CD4-positive, alpha-beta T cell (primary cell): ENCODE measurements around the gene LMNTD2. TPM values are rescaled to one million over a fixed set of nuclear protein-coding genes. Genes with fewer than 3 reads are reported as not detected.

ENCODE experiments used
- ATAC-seq: fragments of 200-7000 bp; cut with Tn5 transposase; one replicate; pipeline ENCODE4 v1.10.0; 2022; ENCODE audit warnings: mild to moderate bottlenecking; ENCODE audit not compliant: poor library complexity
- CTCF ChIA-PET: fragments of 350-600 bp; sonication (Branson Sonifier 250); formaldehyde crosslinking; loops from one replicate; lab custom pipeline; 2021; ENCODE audit warnings: antibody characterized with exemption, inconsistent platforms; lab: Charles Lee
- POLR2A ChIA-PET: fragments of 350-600 bp; sonication (Branson Sonifier 250); formaldehyde crosslinking; loops from one replicate; lab custom pipeline; 2021; ENCODE audit warnings: antibody characterized with exemption, inconsistent platforms; lab: Charles Lee
- DNase-seq, 14 experiments: peaks; one replicate each; pipeline ENCODE4 v3.0.0-alpha.2; 2013 to 2020; ENCODE audit warnings: mixed read lengths in 2 of 14
- H3K27ac ChIP-seq, 2 donors: one replicate each; pipeline versions ENCODE4 v1.5.1 to v1.7.0; 2013; ENCODE audit warnings: low read length in 2 of 2, low read depth in 1 of 2, mild to moderate bottlenecking in 1 of 2
- H3K27me3 ChIP-seq, 2 experiments: 1 replicate in 1 of 2; 2 replicates in 1 of 2; pipeline versions ENCODE4 v1.6.1 to v1.7.0; 2013; ENCODE audit warnings: low read length in 2 of 2, control low read depth in 1 of 2, mild to moderate bottlenecking in 1 of 2, moderate library complexity in 1 of 2; ENCODE audit not compliant: insufficient read depth in 2 of 2, control insufficient read depth in 1 of 2
- H3K36me3 ChIP-seq: one replicate; pipeline ENCODE4 v1.6.1; 2013; ENCODE audit warnings: low read length, control low read depth; ENCODE audit not compliant: insufficient read depth
- H3K4me1 ChIP-seq: one replicate; pipeline ENCODE4 v1.6.1; 2013; ENCODE audit warnings: low read length, control low read depth; ENCODE audit not compliant: insufficient read depth
- H3K4me3 ChIP-seq: one replicate; pipeline ENCODE4 v1.5.1; 2013; ENCODE audit warnings: mild to moderate bottlenecking, low read length, moderate library complexity
- H3K9me3 ChIP-seq, 2 experiments: 1 replicate in 1 of 2; 2 replicates in 1 of 2; pipeline versions ENCODE4 v1.6.1 to v1.7.0; 2013; ENCODE audit warnings: low read length in 2 of 2, mild to moderate bottlenecking in 2 of 2, control low read depth in 1 of 2, moderate library complexity in 1 of 2; ENCODE audit not compliant: control insufficient read depth in 1 of 2, insufficient read depth in 1 of 2
- H3K27ac Mint-ChIP-seq: one replicate; pipeline ENCODE4 v1.8.0; 2020; ENCODE audit warnings: mixed read lengths
- H3K27me3 Mint-ChIP-seq: one replicate; pipeline ENCODE4 v1.8.0; 2021; ENCODE audit warnings: mixed read lengths
- H3K36me3 Mint-ChIP-seq: one replicate; pipeline ENCODE4 v1.8.0; 2021; ENCODE audit warnings: low read depth, mixed read lengths
- H3K4me1 Mint-ChIP-seq: one replicate; pipeline ENCODE4 v1.8.0; 2021; ENCODE audit warnings: low read depth, mixed read lengths
- H3K4me3 Mint-ChIP-seq: one replicate; pipeline ENCODE4 v1.8.0; 2020; ENCODE audit warnings: mild to moderate bottlenecking, mixed read lengths
- H3K9me3 Mint-ChIP-seq: one replicate; pipeline ENCODE4 v1.8.0; 2020; ENCODE audit warnings: mixed read lengths
- CTCF ChIP-seq: fragments of 200-600 bp; IDR thresholded peaks from one replicate; pipeline ENCODE4 v1.8.0; 2022; ENCODE audit warnings: antibody characterized with exemption, mild to moderate bottlenecking
- intact Hi-C, 2 experiments: fragments of 100-400 bp; cut with DNase I in 1 of 2; cut with micrococcal nuclease in 1 of 2; formaldehyde crosslinking; loops; one replicate each; pipeline versions ENCODE4 v1.15.1 to v1.9.0; 2023 to 2025; cut with DNase I, micrococcal nuclease
- total RNA-seq, 174 experiments: library from RNA in 2 of 174; stranded (reverse) in 2 of 174; gene quantifications; one replicate each; pipeline ENCODE4 v1.2.3 and lab custom pipeline; 2021 to 2026

Gene LMNTD2
- total RNA-seq, 2 experiments from 2014 or later = 8.2 to 10.3 TPM

GRCh38 chr11:535210-535518 lies 25.4 kb downstream of the LMNTD2 start:
- H3K4me3 Mint-ChIP-seq = no peak overlapping the region

GRCh38 chr11:534396-535209 lies 25.9 kb downstream of the LMNTD2 start:
- Mint-ChIP-seq H3K27me3 (no peaks in the 10 kb centered on the region), H3K9me3 (no peaks in the 10 kb centered on the region), H3K4me1 (peaks cover 16% of the 10 kb centered on the region), H3K4me3 (peak overlapping the region; percentile 85), H3K36me3 (peaks cover 13% of the 10 kb centered on the region), H3K27ac (peak overlapping the region; percentile 65)
- TF ChIP-seq CTCF = no peak
- peak overlapping the region in 1 of 2 donors; percentile 29 for H3K27ac ChIP-seq
- intact Hi-C loops = loop anchor here in 1 of 2 experiments (1.0 to 5.0 kb wide), 3 partner anchors 27 to 263 kb away; partner anchors contain the start of genes DEAF1, RNH1, SLC25A22 and TMEM80
- peak overlapping the region; percentile 71 for H3K4me3 ChIP-seq
- DNase-seq (peak in 6 of 14 experiments; percentile 16 to 67 (median 40)), ATAC-seq (no peak)
- peaks cover 44% of the 10 kb centered on the region for H3K4me1 ChIP-seq
- POLR2A ChIA-PET = interaction anchor here (0.9 to 3.3 kb wide), 3 partner anchors 16 to 27 kb away, joined by 3 to 18 read pairs (median 3); no protein-coding TSS in a partner anchor
- no peaks in the 10 kb centered on the region for H3K9me3 ChIP-seq
- no peaks in the 10 kb centered on the region for H3K27me3 ChIP-seq
- CTCF ChIA-PET = no interaction called here
- peaks cover 26% of the 10 kb centered on the region for H3K36me3 ChIP-seq

More at GRCh38 chr11:535210-535518, 25.4 kb downstream of the LMNTD2 start:
- H3K36me3 ChIP-seq = peaks cover 26% of the 10 kb centered on the region
- no peak for TF ChIP-seq CTCF
- H3K9me3 ChIP-seq = no peaks in the 10 kb centered on the region
- H3K27ac ChIP-seq = no peak overlapping the region
- Mint-ChIP-seq H3K4me1 (peaks cover 16% of the 10 kb centered on the region), H3K27me3 (no peaks in the 10 kb centered on the region), H3K27ac (no peak overlapping the region), H3K9me3 (no peaks in the 10 kb centered on the region), H3K36me3 (peaks cover 13% of the 10 kb centered on the region)
- DNase-seq = no peak
- H3K27me3 ChIP-seq = no peaks in the 10 kb centered on the region
- ChIA-PET CTCF (interaction anchor here (1.2 kb wide), 1 partner anchor 20 kb away, joined by 3 read pairs; no protein-coding TSS in a partner anchor), POLR2A (interaction anchor here (0.9 to 3.3 kb wide), 5 partner anchors 20 to 267 kb away, joined by 3 to 24 read pairs (median 18); partner anchors contain the start of genes PHRF1 and RNH1)
- ATAC-seq = peak; percentile 20
- no peak overlapping the region for H3K4me3 ChIP-seq
- H3K4me1 ChIP-seq = peaks cover 44% of the 10 kb centered on the region
- intact Hi-C loops = loop anchor here in 1 of 2 experiments (1.0 to 5.0 kb wide), 3 partner anchors 28 to 262 kb away; partner anchors contain the start of genes DEAF1, RNH1, SLC25A22 and TMEM80

GRCh38 chr11:533586-534395 lies 26.7 kb downstream of the LMNTD2 start:
- peak overlapping the region; percentile 54 for H3K4me3 Mint-ChIP-seq
- no peaks in the 10 kb centered on the region for H3K9me3 ChIP-seq
- intact Hi-C loops = no loop called here
- no peaks in the 10 kb centered on the region for H3K27me3 Mint-ChIP-seq
- peaks cover 13% of the 10 kb centered on the region for H3K36me3 Mint-ChIP-seq
- no peaks in the 10 kb centered on the region for H3K9me3 Mint-ChIP-seq
- H3K36me3 ChIP-seq = peaks cover 26% of the 10 kb centered on the region
- H3K27ac Mint-ChIP-seq = no peak overlapping the region
- H3K27ac ChIP-seq = no peak overlapping the region
- peak overlapping the region; percentile 71 for H3K4me3 ChIP-seq
- no peak for TF ChIP-seq CTCF
- DNase-seq (peak in 2 of 14 experiments; percentile 32 to 45), ATAC-seq (no peak)
- ChIA-PET CTCF (no interaction called here), POLR2A (interaction anchor here (1.6 kb wide), 1 partner anchor 15 kb away, joined by 3 read pairs; no protein-coding TSS in a partner anchor)
- peaks cover 16% of the 10 kb centered on the region for H3K4me1 Mint-ChIP-seq
- H3K4me1 ChIP-seq = peaks cover 44% of the 10 kb centered on the region
- H3K27me3 ChIP-seq = no peaks in the 10 kb centered on the region
